ENCODE results near the gene CACNA1E.

DNA sequence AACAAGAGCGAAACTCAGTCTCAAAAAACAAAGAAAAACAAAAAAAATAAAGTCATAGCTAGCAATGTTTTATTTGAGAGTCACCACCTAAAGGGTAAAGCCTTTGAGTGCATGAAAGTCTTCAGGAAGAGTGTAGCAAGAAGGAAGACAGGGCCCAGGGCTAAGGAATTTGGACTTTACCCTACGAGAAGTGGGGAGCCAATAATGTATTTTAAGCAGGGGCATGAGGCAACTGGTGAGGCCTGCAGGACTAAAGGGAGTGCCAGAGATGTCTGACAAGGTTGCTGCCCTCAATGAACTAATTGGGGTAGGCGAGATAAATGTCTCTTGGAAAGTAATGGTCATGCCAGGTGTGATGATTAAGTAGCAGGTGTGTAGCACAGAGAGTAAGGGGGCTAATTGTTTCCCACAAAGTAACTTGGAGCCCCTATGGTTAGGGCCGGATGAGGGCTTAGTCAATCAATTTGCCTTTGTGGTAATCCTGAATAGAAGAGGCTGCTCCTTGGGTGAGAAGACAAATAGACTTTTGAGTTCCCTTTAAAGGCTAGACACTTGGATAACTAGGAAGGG is 31.6 kb upstream of the CACNA1E start:
- TF ChIP-seq, protein P1, sequence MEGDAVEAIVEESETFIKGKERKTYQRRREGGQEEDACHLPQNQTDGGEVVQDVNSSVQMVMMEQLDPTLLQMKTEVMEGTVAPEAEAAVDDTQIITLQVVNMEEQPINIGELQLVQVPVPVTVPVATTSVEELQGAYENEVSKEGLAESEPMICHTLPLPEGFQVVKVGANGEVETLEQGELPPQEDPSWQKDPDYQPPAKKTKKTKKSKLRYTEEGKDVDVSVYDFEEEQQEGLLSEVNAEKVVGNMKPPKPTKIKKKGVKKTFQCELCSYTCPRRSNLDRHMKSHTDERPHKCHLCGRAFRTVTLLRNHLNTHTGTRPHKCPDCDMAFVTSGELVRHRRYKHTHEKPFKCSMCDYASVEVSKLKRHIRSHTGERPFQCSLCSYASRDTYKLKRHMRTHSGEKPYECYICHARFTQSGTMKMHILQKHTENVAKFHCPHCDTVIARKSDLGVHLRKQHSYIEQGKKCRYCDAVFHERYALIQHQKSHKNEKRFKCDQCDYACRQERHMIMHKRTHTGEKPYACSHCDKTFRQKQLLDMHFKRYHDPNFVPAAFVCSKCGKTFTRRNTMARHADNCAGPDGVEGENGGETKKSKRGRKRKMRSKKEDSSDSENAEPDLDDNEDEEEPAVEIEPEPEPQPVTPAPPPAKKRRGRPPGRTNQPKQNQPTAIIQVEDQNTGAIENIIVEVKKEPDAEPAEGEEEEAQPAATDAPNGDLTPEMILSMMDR (IDR thresholded peaks at IDR 0.05): no peak
- no peak for TF ChIP-seq POLR2A (IDR thresholded peaks at IDR 0.05)
